ENCODE data around the gene KCNJ12.
"Not testable (repeated sequence)": the region's sequence is repeated elsewhere in the genome, so short reads cannot be mapped to it uniquely, and the experiment has no call there.

KCNJ12 gene

DNA sequence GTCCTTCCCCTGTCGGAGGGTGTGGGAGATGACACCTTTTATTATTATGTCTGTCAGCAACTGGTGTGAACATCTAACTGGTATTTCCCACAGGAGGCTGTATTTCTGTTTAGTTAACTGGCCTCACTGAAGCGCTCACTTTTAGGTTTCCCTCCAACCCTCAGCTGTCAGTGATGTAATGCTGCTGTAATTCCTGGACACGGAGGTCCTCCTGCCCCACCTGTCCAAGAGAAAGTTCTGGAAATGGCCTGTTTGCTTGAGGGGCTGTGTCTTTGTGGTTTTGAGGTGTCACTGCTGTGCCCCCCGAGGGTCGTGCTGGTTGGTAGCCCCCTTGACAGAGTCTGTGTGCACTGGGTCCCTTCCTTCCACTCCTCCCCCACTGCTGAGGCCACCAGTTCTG, 11.5 kb downstream of the KCNJ12 start:
- no peak for DNase-seq (ENCODE audit: low spot score)

- no peak for DNase-seq (ENCODE audit: low spot score)
Observed at GRCh38 chr17:21388066-21388465, 11.9 kb downstream of the KCNJ12 start.

GRCh38 chr17:21388944-21389343, 12.8 kb downstream of the KCNJ12 start:
- no peak for DNase-seq (ENCODE audit: low spot score)

GRCh38 chr17:21389394-21389793, 13.2 kb downstream of the KCNJ12 start:
- no peak for DNase-seq (ENCODE audit: low spot score)

DNA sequence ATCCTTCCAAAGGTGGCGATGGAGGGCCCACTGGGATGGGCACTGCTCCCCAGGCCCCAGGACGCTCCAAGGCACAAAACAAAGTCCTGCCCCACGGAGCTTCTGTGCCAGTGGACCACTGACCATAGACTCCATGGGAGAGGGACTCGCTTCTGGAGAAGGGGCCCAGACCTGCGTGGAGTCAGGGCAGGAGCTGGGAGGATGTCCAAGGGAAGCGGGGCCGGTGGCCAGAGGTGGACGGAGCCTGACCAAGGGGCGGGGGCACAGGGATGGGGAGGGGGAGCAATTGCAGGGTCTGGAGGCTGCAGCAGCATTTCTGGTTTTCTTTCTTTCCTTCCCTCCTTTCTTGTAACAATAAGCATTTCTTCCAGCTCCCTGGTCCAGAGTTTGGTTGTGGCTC, 14.1 kb downstream of the KCNJ12 start:
- no peak for DNase-seq (ENCODE audit: low spot score)

DNA sequence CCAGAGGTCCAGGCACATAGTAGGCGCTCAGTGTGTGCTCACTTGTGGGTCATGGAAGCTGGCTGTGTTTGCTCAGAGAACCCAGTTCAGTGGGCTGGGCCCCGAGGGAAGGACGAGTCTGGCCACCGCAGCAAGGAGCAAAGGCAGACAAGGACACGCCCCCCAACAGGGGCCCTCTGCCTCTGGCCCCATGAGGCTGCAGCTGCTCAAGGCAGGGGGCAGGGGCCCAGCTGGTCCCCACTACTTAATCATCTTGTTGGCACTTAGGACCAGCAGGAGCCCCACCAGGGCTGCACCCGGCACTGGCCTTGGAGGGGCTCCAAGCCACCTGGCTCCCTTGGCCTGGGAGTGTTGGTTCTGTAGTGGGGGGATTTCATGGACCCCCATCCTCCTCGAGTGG, 16.1 kb downstream of the KCNJ12 start:
- DNase-seq (ENCODE audit: low spot score): no peak

DNA sequence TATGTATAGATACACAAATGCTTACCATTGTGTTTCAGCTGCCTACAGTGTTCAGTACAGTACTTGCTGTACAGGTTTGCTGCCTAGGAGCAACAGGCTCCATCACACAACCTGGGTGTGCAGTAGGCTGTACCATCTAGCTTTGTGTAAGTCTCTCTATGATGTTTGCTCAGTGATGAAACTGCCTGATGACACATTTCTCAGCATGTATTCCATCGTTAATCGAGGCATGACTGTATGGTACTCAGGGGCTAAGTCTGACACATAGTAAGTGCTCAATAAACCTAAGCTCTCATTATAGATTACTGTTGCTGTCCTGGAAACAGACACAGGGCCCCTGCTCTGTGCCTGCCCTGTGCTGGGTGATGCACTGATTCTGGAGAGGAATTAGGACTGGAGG, 18.1 kb downstream of the KCNJ12 start:
- peak; percentile 31 for DNase-seq (ENCODE audit: low spot score)

DNA sequence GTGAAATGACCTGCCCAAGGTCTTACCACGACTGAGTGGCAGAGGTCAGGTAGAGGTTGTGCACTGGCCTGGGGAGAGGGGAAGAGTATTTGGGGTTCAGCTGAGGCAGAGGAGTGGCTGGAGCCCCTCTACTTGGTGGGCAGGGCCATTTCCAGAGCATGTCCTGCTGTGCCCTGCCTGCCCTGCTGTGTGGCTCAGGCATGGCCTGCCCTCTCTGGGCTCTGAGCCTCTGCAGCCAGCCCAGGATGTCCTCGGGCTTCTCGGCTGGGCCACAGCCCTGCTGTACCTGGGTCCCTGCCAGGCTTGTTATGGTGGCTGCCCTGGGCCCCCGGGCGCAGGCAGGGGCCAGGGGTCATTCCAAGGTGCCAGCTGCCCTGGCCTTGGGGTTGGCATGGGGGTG, 19.6 kb downstream of the KCNJ12 start:
- DNase-seq (ENCODE audit: low spot score): no peak

DNA sequence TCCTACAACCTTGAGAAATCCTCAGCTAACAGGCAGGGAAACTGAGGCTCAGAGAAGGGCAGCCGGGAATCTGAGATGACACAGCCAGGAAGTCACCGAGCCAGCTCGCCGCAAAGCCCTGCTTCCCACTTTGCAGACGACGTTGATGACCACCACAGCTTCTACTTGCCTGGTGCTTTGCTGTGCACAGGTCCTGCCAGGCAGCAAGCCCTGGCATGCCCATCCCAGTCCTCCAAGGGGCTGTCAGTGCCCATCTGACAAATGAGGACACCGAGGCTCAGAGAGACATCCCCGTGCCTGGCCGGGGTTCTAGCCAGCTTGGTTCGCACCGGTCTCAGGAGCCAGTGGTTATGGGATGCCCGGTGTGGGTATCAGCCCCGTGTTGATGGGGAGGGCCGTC, 20.1 kb downstream of the KCNJ12 start:
- DNase-seq (ENCODE audit: low spot score): no peak

- DNase-seq (ENCODE audit: low spot score): peak; percentile 91
Observed at GRCh38 chr17:21397341-21398190, 21.4 kb downstream of the KCNJ12 start.

DNA sequence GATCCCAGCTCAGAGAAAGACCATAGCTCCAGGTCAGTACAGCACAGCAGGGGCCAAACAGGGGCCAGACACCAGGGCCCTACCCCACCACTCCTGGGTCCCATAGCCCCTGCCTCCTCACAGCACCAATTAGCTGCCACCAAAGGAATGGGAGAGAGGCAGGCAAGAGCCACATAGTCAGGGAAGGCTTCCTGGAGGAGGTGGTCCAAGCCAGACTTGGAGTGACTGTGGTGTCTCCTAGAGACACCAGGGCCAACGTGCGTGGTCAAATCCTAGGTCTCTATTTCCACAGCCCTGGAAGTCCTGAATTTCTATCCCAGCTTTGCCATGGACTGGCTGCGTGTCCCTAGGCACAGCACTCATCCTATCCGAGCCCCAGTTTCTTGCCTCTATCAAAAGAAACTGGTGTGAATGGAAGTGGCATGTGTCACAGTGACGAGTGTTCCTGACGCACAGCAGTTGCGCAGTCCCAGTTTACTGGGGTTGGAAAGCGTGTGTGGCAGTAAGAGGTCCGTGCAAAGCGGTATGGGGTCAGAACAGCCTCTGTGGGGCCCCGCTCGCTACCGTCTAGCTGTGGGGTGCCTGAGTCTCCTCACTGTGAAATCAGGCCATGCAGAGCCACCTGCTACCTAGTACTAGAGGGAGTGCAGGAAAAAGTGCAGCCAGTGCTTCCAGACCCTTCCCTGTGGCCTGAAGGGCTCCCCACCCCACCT, 23.5 kb downstream of the KCNJ12 start:
- no peak for DNase-seq (ENCODE audit: low spot score)

DNA sequence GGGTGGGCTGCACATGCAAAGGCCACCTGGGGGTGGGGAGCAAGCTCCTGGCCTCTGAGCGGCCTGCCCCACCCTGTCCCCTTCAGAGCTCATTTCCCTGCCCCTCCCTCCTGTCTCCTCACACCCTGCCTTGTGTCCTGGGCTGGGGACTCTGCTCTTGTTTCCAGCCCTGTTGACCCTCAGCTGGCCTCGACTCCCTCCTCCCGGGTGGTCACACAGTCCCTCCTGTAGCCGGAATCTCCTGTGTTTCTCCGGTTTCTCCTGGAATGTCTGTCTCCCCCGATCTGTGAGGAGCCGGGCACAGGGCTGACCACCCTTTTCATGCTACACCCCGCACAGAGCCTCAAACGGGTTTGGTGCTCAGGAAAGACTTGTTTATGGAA, 24.0 kb downstream of the KCNJ12 start:
- not testable (repeated sequence) for DNase-seq (ENCODE audit: low spot score)

DNA sequence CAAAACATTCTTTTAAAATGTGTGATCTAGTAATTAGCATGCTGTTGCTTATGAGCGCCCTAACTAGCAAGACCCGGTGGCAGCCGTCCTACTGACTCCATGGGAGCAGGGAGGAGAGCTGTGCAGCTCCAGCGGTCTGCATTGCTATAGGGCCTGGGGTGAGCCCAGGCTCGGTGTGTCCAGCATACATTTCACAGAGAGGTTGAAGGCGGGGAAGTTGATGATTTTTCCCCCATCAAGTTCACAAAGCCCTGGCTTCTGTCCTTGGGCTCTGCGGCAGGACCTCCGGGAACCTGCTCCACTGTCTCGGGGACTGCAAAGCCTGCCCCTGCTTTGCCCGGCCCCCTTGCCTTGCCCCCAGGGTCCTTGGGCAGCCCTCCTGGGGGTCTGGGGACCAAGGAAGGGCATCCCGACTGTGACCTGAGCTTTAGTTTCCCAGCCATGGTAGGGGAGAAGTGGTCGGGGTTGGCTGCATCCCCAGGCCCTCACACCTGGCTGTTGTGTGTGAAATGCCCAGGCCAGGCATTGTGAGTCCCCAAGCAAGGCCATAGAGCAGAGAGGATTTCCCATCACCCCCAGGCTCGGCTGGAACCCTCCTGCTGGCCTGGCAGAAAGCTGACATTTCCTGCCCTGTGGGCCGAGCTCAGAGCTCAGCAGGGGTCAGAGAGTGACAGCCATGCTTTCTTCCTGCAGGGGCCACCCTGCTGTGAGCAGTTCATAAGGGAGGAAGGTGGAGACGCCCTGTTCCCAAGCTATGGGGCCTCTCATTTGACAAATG, 24.8 kb downstream of the KCNJ12 start:
- DNase-seq (ENCODE audit: low spot score): no peak

- DNase-seq (ENCODE audit: low spot score): peak; percentile 89
Observed at GRCh38 chr17:21402166-21402571, 26.0 kb downstream of the KCNJ12 start.

- DNase-seq (ENCODE audit: low spot score): not testable (repeated sequence)
Observed at GRCh38 chr17:21402926-21403325, 26.8 kb downstream of the KCNJ12 start.

DNA sequence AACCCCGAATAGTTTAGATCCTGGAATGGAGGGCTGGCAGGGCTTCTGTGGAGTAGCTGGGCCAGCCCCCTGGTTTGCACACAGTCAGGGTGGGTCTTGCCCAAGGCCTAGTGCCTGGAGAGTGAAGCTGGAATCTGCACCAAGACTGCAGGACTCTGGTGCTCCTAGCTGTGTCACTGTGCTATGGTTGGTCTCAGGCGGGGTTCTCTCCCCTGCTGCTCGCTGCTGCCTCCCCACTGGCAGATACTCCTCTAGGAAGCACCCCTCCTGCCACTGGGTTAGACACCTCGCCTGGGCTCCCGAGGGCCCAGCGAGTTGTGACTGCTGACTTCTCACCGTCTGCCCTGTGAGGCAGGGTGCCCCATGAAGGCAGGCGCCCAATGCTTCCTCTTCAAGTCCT, 27.9 kb downstream of the KCNJ12 start:
- DNase-seq (ENCODE audit: low spot score): not testable (repeated sequence)

GRCh38 chr17:21404539-21404938, 28.4 kb downstream of the KCNJ12 start:
- not testable (repeated sequence) for DNase-seq (ENCODE audit: low spot score)

- not testable (repeated sequence) for DNase-seq (ENCODE audit: low spot score)
Observed at GRCh38 chr17:21404956-21405731, 29.0 kb downstream of the KCNJ12 start.

GRCh38 chr17:21405904-21406400, 29.8 kb downstream of the KCNJ12 start:
- DNase-seq (ENCODE audit: low spot score): not testable (repeated sequence)

- DNase-seq (ENCODE audit: low spot score): not testable (repeated sequence)
Observed at GRCh38 chr17:21406616-21407404, 30.7 kb downstream of the KCNJ12 start.

GRCh38 chr17:21407752-21408151, 31.6 kb downstream of the KCNJ12 start:
- not testable (repeated sequence) for DNase-seq (ENCODE audit: low spot score)

All from AG20443 (cell line).